Islet of Langerhans (tissue), 1 donor: ENCODE measurements around the gene EED.
"Not testable (repeated sequence)": the region's sequence is repeated elsewhere in the genome, so short reads cannot be mapped to it uniquely, and the experiment has no call there.

Source experiments
- FAIRE-seq: peaks from one replicate; lab custom pipeline; 2011; peaks lifted over from hg19 to GRCh38; lab: Jason Lieb, UNC

Gene EED

DNA sequence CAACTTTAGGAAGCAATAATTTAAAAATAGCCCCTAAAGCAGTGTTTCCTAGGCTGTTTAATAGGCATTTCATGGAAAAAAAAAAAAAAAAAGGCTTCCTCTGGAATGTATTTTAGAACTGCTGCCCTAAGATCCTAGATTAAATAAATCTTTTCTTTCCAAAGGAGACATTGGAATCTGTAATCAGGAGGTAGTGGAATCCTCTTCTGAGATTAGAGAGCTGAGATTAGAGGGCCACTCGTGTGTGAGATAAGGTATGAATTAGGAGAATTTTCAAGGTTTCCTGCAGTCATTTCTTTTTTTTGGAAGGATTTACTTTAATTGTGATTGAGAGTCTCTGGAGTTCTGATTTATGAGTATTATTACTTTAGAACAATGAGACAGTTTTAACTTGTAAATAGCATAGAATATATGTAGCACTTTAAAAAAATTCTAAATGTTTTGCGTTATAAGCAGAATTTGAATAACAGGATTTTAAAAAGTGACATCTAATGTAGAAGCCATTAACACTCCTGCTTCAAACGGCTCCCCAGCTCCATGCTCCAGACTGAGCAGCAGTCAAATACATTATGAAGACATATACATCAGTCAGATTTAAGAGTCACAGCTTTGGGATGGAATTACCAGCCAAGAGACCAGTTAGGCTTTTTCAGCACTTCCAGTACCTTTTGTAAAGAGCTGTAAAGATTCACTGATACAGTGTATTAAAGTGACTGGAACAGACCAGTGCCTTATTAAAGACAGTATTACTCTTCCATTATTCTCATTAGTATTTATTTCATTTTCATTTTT, 5.0 kb downstream of the EED start:
- FAIRE-seq: no peak

DNA sequence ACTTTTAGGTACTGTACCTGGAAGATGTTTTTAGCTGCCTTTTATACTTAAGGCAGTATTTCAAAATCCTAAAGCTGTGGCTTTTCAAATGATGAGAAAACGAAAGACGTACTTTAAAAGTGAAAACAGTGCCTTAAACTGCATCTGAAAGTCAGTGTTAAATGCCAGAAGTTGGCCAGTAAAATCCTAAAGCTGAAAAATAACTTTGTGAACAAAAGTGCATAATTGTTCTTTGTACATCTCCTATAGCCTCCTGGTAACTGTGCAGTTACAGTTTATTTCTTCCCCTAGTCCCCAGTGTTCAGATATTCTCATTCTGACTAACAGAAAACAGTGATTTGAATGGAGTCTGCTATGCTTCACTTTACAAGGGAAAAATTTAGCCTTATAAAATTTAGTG, 6.8 kb downstream of the EED start:
- no peak for FAIRE-seq

DNA sequence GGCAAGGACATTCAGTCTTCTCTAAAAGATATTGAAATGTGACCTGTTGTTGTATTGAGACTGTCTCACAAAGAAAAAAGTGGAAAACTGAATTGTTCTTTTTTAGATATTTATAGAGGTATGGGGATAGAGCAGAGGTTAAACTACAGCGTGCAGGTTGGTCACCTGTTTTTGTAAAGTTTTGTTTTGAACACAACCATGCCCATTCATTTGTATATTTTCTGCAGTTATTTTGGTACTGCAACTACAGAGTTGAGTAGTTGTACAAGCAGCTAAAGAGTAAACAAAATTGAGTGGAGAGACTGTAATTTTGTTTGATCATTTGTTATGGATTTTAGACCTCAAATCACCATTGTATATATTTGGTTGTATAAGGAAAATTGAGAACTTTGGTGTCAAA, 11.3 kb downstream of the EED start:
- no peak for FAIRE-seq

DNA sequence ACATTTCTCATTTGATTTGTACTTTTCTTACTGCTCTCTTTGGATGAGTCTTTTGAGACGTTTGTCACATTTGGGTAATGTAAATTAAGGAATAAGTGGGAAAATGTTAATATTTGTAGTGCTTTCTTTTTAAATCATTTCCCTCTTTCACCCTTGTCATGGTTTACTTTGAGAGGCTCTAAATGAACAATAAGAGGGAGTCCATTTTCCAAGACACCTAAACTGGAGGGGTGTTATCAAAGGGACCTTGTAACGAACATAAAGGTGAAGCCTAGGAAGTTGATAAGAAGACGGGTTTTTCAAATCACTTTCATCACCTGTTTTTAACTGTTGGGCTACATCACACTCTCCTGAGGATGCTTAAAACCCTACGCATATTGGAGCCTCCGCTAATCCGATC, 12.1 kb downstream of the EED start:
- no peak for FAIRE-seq

DNA sequence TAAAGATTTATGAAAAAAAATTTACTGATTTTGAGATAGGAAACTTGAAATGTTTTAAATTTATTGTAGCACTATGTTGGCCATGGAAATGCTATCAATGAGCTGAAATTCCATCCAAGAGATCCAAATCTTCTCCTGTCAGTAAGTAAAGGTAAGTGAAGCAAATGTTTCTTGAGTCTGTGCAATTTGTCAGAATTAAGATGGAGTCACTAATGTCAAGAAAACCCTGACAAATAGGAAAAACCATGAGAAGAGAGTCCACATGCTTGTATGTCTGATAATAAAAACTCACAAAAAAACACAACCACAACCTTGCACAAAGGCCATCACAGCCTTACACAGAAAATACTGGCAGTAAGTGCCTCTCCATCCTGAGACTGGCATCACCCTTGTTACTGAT, 12.9 kb downstream of the EED start:
- no peak for FAIRE-seq

DNA sequence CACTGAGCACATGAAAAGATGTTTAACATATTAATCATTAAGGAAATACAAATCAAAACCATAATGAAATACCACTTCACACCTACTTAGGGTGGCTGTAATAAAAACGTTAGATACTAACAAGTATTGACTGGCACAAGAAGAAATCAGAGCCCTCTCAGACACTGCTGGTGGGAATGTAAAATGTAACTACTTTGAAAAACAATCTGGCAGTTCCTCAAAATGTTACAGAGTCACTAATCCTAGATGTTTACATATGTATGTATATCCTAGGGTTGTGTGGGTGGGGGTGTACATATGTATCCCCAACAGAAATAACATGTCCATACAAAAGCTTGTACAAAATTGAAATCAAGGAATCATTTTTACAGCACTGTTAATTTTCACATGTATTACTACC, 15.2 kb downstream of the EED start:
- no peak for FAIRE-seq

DNA sequence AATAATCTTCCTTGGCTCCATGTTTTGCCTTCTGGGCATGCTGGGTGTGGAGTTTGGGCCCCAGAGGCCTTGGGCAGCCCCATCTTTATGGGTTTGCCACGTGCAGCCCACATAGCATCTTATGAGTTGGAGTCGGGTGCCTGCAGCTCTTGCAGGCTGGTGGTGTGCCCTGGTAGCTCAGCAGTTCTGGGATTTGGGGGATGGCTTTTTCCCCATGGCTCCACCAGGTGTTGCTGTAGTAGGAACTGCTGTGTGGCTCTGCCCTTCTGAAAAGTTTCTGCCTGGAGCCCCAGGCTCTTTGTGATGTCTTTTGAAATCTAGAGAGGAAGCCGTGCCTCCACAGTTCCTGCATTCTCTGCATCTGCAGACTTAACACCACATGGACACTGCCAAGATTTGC, 16.8 kb downstream of the EED start:
- no peak for FAIRE-seq

DNA sequence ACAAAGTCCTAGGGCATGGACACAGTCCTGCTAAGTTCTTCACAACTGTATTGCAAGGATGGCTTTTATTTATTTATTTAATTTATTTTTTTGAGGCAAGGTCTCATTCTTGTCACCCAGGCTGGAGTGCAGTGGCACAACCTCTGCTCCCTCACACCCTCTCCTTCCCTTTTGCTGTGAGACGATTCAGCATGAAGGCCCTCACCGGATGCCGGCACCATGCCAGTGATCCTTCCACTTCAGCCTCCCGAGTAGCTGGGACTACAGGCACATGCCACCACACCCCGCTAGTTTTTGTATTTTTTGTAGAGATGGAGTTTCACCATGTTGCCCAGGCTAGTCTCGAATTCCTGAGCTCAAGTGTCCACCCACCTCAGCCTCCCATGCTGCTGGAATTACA, 17.8 kb downstream of the EED start:
- FAIRE-seq: no peak

DNA sequence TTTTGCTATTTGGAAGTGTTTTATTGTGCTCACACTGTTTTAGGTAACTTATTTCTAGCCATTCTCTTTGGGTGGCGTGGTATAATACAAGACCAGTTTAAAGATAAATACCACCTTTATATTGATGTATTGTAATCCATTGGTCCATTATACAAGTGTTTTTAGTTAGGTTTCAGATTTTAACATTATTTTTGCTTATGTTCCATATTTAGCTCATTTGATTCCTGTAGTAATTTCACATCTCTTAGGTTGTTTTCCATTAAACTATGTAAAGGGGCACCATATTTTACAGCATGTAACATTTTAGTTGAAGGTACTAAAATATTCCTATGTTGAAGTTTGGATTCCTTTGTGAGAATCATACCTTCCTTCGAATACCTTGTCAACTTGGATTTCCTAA, 20.1 kb downstream of the EED start:
- FAIRE-seq: no peak

DNA sequence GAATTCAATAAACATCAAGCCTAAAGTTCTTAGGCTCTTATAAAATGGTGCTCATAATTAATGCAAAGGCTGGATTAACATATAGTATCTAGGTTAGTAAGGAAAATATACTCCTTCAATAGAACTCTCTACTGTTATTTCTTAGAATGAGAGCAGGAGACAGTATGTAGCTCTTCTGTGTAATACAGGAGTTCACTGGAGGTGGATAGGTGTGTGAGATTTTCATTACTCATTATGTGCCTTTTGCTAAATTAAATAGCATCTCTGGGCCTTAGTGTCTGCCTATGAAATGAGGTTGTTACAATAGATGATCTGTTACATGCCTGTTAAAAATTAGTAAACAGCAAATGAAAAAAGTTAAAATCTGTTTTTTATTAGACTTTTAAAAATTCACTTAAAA, 20.6 kb downstream of the EED start:
- no peak for FAIRE-seq

DNA sequence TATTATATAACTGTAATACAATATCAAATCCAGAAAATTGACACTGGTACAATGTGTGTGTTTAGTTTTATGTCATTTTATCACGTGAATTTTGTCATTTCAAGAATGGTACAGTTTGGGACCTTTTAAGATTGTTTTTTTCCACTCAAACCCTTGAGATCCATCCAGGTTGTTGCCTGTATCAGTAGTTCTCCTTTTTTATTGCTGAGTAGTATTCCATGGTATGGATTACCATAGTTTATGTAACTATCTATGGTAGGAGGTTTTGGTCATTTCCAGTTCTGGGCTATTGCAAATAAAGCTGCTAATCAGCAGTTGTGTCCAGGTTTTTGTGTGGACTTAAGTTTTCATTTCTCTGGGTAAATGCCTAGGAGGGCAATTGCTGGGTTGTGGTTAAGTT, 25.1 kb downstream of the EED start:
- FAIRE-seq: no peak

DNA sequence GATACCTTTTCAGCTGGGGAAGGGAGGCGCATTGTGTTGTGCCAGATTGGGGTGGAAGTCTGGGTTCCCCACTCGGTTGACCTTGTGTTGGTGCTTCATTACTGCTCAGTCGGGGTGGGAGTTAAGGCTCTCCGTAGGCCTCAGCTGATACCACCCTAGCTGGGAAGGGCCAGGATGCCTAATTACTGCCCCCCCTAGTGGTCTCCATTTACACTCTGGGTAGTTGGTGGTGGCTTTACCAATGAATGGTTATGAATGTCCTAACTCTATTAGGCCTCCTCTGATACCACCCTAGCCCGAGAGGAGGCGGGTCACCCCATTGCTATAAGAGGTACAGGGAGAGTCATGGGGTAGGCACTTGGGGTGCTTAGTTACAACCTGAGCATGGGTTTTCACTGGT, 29.9 kb downstream of the EED start:
- FAIRE-seq: no peak

DNA sequence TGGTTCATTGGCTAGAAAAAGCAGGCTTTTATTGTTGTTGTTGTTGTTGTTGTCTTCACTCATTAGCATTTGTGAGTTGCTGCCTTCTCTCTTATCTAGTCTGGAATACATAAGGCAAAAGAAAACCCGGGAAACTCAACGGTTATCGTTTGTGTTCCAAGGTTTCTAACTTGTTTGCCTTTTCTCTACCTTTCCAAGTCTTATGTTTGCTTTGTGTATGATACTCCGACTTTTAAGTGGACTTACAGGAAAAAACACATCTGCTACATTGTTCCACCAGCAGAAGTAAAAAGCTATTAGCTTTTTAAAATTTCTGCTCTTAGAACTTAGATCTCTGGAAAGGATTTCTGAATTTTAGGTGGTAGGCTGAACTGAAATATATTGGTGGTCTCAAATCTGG, 30.4 kb downstream of the EED start:
- no peak for FAIRE-seq

DNA sequence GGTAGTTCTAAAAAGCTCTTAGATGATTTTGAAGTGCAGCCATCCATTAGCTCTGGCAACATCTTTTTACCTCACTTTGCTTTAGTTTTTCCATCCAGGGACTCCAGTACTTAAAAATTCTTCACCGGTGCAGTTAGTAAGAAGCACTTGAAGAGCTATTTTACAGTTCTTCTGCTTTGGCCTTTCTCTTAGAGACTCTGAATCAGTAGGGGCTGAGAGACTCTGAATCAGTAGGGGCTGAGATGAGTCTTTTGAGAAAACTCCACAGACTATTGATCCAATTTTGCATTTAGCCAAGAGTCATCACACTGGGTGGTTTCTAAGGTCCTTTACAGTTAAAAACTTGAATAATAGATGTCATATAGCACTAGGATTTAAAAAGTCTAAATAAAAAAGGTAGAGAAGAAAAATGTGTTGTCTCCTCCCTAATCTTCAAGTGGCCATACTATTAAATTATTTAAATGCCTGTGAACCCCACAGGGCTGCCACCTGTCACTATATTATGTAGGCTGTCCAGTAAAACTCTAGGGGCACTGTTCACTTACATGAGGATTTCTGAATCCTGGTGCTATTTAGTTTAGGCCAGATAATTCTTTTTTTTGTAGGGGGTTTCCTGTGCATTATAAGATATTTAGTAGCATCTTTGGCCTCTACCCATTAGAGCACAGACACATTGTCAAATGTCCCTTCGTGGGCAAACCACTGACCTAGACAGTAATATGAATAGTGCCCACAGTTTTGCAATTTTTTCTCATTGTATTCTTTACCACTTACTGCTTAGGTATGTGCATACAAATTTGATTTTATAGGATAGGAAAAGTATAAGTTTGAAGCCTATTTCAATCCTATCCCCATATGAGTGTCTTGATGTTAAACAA, 31.2 kb downstream of the EED start:
- FAIRE-seq: no peak

DNA sequence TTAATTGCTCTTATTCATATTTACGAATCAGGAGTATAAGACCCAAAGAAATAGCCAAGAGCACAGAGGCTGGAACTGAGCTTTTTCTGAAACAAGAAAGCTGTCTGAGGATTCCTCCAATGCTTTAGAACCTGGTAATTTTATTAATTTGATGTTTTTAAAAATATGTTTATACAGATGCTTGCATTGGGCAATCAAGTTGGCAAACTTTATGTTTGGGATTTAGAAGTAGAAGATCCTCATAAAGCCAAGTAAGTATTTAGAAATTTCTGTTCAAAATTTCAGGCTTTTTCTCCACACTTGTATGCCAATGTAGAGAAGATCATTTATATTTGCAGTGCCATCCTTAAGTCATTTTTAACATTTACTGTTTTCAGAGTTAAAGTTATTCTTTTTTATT, 33.2 kb downstream of the EED start:
- no peak for FAIRE-seq

DNA sequence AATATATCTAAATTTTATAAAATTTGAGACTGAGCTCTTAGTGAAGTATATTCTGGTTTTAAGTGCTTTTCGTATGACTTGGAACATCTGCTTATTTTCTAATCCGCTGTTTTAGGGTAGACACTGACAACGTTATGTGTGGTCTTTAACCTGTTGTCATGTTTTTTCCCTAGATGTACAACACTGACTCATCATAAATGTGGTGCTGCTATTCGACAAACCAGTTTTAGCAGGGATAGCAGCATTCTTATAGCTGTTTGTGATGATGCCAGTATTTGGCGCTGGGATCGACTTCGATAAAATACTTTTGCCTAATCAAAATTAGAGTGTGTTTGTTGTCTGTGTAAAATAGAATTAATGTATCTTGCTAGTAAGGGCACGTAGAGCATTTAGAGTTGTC, 33.7 kb downstream of the EED start:
- FAIRE-seq: no peak

DNA sequence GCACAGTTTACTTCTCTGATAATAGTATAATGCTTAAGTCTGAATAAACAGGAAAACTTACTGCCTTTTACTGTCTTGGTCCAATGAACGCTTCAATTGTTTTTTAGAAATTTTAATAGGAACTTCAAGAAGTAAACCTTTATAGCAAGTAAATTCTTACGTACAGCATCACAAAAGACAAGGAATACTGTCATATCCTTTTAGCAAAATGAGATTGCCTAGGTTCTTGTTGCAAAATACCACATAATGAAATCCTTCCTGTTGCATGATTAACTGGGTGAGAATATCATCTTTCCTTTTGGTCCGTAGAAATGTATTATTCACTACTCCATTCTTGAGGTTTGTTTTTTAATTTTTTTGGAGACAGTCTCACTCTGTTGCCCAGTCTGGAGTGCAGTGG, 35.2 kb downstream of the EED start:
- FAIRE-seq: no peak

DNA sequence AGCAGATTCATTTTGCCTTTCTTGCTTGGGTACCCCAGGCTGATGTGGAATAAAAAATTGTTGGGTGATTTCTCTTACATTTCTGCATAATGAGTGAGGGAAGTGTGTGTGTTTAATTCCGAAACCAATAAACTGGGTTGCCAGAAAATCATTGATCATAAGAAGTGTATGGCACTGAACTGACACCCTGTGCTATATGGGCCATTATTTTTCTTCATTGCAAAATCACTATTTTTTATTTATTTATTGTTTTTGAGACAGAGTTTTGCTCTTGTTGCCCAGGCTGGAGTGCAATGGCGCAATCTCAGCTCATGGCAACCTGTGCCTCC, 42.9 kb downstream of the EED start:
- no peak for FAIRE-seq

DNA sequence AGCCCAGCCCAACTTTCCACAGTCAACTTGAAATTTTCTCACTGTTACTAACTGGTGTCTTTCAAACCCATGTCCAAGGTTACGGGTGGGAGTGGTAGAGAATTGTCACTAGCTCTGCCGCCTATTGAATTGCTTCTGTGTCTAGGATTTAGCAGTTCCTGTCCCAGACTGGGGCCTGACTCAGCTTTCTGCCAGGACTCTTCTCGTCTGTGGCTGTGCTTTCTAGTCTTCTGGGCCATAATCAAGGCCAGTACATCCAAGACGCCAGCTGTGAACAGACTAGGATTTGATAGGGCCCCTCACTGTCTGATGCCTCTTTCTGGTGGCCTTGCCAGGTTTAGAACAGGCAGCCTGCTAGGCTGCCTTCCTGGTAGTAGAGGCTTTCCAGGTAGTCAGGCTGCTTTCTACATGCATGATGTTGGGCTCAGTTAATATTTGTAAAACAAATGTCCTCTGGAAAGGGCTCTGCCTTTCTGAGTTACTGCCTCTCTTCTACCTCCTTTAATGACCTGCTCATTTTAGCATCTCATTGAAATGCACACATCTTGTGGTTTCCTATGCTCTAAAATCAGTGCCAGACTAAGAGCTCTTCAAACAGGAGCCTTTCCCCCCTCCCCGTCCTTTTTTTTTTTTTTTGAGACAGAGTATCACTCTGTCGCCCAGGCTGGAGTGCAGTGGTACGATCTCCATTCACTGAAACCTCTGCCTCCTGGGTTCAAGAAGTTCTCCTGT, 44.4 kb downstream of the EED start:
- FAIRE-seq: no peak

DNA sequence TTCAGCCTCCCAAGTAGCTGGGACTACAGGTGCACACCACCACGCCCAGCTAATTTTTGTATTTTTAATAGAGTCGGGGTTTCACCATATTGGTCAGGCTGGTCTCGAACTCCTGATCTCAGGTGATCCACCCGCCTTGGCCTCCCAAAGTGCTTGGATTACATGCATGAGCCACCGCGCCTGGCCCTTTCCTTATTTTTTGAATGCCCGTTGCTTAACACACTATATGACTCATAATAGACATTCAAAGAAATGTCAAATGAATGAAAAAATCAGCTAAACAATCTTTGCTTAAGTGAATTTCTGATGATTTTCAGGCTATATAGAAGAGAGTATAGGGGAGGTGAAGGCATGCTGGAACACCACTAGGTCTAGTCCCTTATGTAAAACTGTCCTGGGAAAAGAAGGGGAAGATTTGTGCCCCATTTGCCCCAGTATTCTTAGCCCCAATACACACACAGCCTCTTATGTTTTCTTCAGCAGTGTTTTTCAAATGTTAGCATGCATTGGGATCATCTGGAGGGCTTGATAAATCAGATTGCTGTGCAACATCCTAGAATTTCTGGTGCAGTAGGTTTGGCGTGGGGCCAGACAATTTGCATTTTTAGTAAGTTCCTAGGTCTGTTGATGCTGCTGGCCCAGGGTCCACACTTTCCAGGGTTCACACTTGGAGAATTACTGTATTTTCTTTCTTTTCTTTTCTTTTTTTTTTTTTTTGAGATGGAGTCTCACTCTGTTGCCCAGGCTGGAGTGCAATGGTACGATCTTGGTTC, 45.1 kb downstream of the EED start:
- FAIRE-seq: not testable (repeated sequence)

DNA sequence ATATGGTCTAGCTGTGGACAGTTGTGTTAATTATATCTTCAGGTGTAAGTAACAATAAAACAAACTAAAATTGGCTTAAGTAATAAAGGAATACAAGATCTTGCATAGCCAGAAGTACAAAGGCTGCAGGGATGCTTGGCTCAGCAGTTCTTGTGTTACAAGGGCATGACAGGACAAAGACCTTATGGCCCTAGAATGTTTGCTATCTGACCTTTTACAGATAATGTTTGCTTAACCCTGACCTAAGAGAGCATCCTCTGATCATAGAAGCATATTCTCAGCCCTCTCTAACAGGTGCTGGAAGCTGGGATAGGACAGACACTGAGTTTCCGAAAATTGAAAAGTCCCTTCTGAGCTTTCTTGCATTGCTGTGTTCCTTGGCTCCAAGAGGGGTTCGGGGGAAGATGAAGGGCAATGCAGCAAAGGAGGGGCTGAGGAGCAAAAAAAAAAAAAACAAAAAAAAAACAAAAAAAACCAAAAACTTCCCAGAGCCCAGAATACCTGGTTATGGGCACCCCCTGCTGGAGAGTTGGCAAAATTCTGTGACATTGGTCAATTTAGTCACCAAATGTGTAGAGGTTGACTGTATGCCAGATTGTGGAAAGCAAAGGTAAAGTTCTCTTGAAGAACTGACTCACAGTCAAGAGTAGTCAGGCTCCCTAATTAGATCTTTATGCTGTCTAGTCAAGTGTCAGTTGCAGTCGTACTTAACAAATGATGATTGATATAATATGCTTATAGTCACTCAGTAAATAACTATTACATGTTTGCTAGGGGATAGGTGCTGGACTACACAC, 47.1 kb downstream of the EED start:
- no peak for FAIRE-seq
